ENCODE results near the gene YIPF7. TPM values are rescaled to one million over a fixed set of nuclear protein-coding genes. Genes with fewer than 3 reads are reported as not detected.

Gene YIPF7
- total RNA-seq = not detected

- ATAC-seq (ENCODE audit: low FRiP score) (no peak), DNase-seq (ENCODE audit: low spot score) (no peak)
- TF ChIP-seq CTCF (IDR thresholded peaks at IDR 0.05) = no peak
Observed at GRCh38 chr4:44651425-44651824, at the start of gene YIPF7. Gene YIPF7 (minus strand): TSS chr4:44651625. CDS start chr4:44650100, 1,525 bp downstream.

GRCh38 chr4:44701037-44701436 is 49.6 kb upstream of the YIPF7 start:
- ATAC-seq (ENCODE audit: low FRiP score) = no peak
- no peak for DNase-seq (ENCODE audit: low spot score)
- no peak for TF ChIP-seq CTCF (IDR thresholded peaks at IDR 0.05)

GRCh38 chr4:44700427-44700826 is 49.0 kb upstream of the YIPF7 start:
- DNase-seq (ENCODE audit: low spot score) = no peak
- no peak for TF ChIP-seq CTCF (IDR thresholded peaks at IDR 0.05)
- ATAC-seq (ENCODE audit: low FRiP score) = no peak

GRCh38 chr4:44684648-44685047 is 33.2 kb upstream of the YIPF7 start:
- TF ChIP-seq CTCF (IDR thresholded peaks at IDR 0.05) = no peak
- ATAC-seq (ENCODE audit: low FRiP score) = no peak

GRCh38 chr4:44679060-44679459 is 27.6 kb upstream of the YIPF7 start:
- TF ChIP-seq CTCF (IDR thresholded peaks at IDR 0.05) = no peak
- no peak for ATAC-seq (ENCODE audit: low FRiP score)
- no peak for DNase-seq (ENCODE audit: low spot score)

More at GRCh38 chr4:44684648-44685047, 33.2 kb upstream of the YIPF7 start:
- DNase-seq (ENCODE audit: low spot score) = no peak

- DNase-seq (ENCODE audit: low spot score) (peak; percentile 42), ATAC-seq (ENCODE audit: low FRiP score) (peak; percentile 96)
- TF ChIP-seq CTCF (IDR thresholded peaks at IDR 0.05) = no peak
Observed at GRCh38 chr4:44678094-44679041, 26.9 kb upstream of the YIPF7 start, which contains the start of gene GUF1. Gene GUF1 (plus strand): TSS chr4:44678420. CDS start chr4:44678623, 203 bp downstream.

GRCh38 chr4:44675366-44675765 is 23.9 kb upstream of the YIPF7 start:
- DNase-seq (ENCODE audit: low spot score) (no peak), ATAC-seq (ENCODE audit: low FRiP score) (no peak)
- no peak for TF ChIP-seq CTCF (IDR thresholded peaks at IDR 0.05)

All from omental fat pad (tissue), 4 donors.